DOHH2 (cell line): ENCODE data around the gene EXOSC9.

Experiments used
- H3F3A ChIP-seq: fragments of 200-600 bp; sonication (generic), shearing (Covaris generic); 2 replicates; pipeline ENCODE4 v1.6.0; 2016; ENCODE audit warnings: antibody characterized with exemption, mild to moderate bottlenecking; ENCODE audit not compliant: control insufficient read depth, insufficient read depth
- H3K27ac ChIP-seq: fragments of 200-600 bp; sonication (generic); 2 replicates; pipeline ENCODE4 v1.5.1; 2014; ENCODE audit warnings: low read depth, mild to moderate bottlenecking, low read length, moderate library complexity
- H3K27me3 ChIP-seq: fragments of 200-600 bp; sonication (generic); 2 replicates; pipeline ENCODE4 v1.6.1; 2014; ENCODE audit warnings: mild to moderate bottlenecking, low read length, mixed read lengths; ENCODE audit not compliant: control insufficient read depth
- H3K36me3 ChIP-seq: fragments of 200-600 bp; sonication (generic); 2 replicates; pipeline ENCODE4 v1.6.1; 2014; ENCODE audit warnings: mild to moderate bottlenecking, low read length, moderate library complexity, mixed read lengths; ENCODE audit not compliant: control insufficient read depth
- H3K4me1 ChIP-seq: fragments of 200-600 bp; sonication (generic); 2 replicates; pipeline ENCODE4 v1.6.1; 2014; ENCODE audit warnings: mild to moderate bottlenecking, low read length, mixed read lengths; ENCODE audit not compliant: control insufficient read depth
- H3K4me2 ChIP-seq: fragments of 200-600 bp; sonication (generic); 2 replicates; pipeline ENCODE4 v1.6.0; 2014; ENCODE audit warnings: mild to moderate bottlenecking, low read length, moderate library complexity
- H3K4me3 ChIP-seq: fragments of 200-600 bp; sonication (generic); 2 replicates; pipeline ENCODE4 v1.5.1; 2014; ENCODE audit warnings: mild to moderate bottlenecking, low read length, mixed read lengths
- H3K79me2 ChIP-seq: fragments of 200-600 bp; sonication (generic); 2 replicates; pipeline ENCODE4 v1.6.1; 2014; ENCODE audit warnings: mild to moderate bottlenecking, low read length, mixed read lengths; ENCODE audit not compliant: control insufficient read depth
- H3K9me2 ChIP-seq: fragments of 200-600 bp; sonication (generic); replicated peaks from 2 replicates; pipeline ENCODE4 v1.6.1; 2014; ENCODE audit warnings: mild to moderate bottlenecking, low read length, mixed read lengths; ENCODE audit not compliant: control insufficient read depth
- H3K9me3 ChIP-seq: fragments of 200-600 bp; sonication (generic); 2 replicates; pipeline ENCODE4 v1.6.1; 2014; ENCODE audit warnings: antibody characterized with exemption, low read length, mixed read lengths; ENCODE audit not compliant: control insufficient read depth, insufficient read depth
- H4K20me1 ChIP-seq: fragments of 200-600 bp; sonication (generic); 2 replicates; pipeline ENCODE4 v1.6.0; 2014; ENCODE audit warnings: low read depth, mild to moderate bottlenecking, antibody characterized with exemption, low read length, moderate library complexity; ENCODE audit not compliant: control insufficient read depth, insufficient read depth
- CTCF ChIP-seq: fragments of 200-600 bp; sonication (generic); IDR thresholded peaks from one replicate; pipeline ENCODE4 v1.5.1; 2014; ENCODE audit warnings: antibody characterized with exemption, mild to moderate bottlenecking, low read depth, low read length; ENCODE audit not compliant: poor library complexity, severe bottlenecking
- EZH2phosphoT487 ChIP-seq: fragments of 200-600 bp; sonication (generic); IDR thresholded peaks from 2 replicates; pipeline ENCODE4 v1.6.1; 2017; ENCODE audit warnings: borderline replicate concordance, mild to moderate bottlenecking, antibody characterized with exemption, low read length, moderate library complexity, mixed read lengths

The EXOSC9 gene

GRCh38 chr4:121817006-121817405 lies 15.9 kb downstream of the EXOSC9 start:
- Histone ChIP-seq H4K20me1 (0 out of 2 replicates have a peak, but pooled peaks cover 5% of the 10 kb centered on the region), H3K27me3 (no peaks in the 10 kb centered on the region), H3K4me1 (peaks cover 34% of the 10 kb centered on the region), H3K4me3 (no peak overlapping the region), H3F3A (peaks cover 70% of the 10 kb centered on the region), H3K27ac (no peak overlapping the region), H3K9me2 (no peaks in the 10 kb centered on the region), H3K4me2 (no peak overlapping the region), H3K36me3 (peaks cover 96% of the 10 kb centered on the region), H3K9me3 (no peaks in the 10 kb centered on the region), H3K79me2 (peaks cover 65% of the 10 kb centered on the region)
- TF ChIP-seq EZH2phosphoT487 (no peak), CTCF (no peak)

GRCh38 chr4:121817701-121818100 lies 16.6 kb downstream of the EXOSC9 start:
- H3K27me3 ChIP-seq = no peaks in the 10 kb centered on the region
- peaks cover 10% of the 10 kb centered on the region; the same call in 1 of the 2 replicates for H4K20me1 ChIP-seq
- peaks cover 38% of the 10 kb centered on the region for H3K4me1 ChIP-seq
- no peaks in the 10 kb centered on the region for H3K9me3 ChIP-seq
- H3K79me2 ChIP-seq = peaks cover 72% of the 10 kb centered on the region
- H3K9me2 ChIP-seq = no peaks in the 10 kb centered on the region
- peaks cover 97% of the 10 kb centered on the region for H3K36me3 ChIP-seq
- H3F3A ChIP-seq = peaks cover 67% of the 10 kb centered on the region
- TF ChIP-seq CTCF = no peak
- no peak for TF ChIP-seq EZH2phosphoT487
- peak overlapping the region; percentile 9; the same call in 1 of the 2 replicates for H3K4me2 ChIP-seq
- H3K27ac ChIP-seq = no peak overlapping the region
- H3K4me3 ChIP-seq = no peak overlapping the region

- Histone ChIP-seq H3K27me3 (no peaks in the 10 kb centered on the region), H3K9me3 (no peaks in the 10 kb centered on the region), H3F3A (peaks cover 61% of the 10 kb centered on the region), H3K4me2 (peak overlapping the region; percentile 9; the same call in 1 of the 2 replicates), H3K27ac (no peak overlapping the region), H3K36me3 (peaks cover 97% of the 10 kb centered on the region), H3K9me2 (no peaks in the 10 kb centered on the region), H3K4me3 (no peak overlapping the region), H3K4me1 (peaks cover 38% of the 10 kb centered on the region), H4K20me1 (peaks cover 10% of the 10 kb centered on the region; the same call in 1 of the 2 replicates), H3K79me2 (peaks cover 77% of the 10 kb centered on the region)
- TF ChIP-seq EZH2phosphoT487 = no peak
- no peak for TF ChIP-seq CTCF
These were observed 17.1 kb downstream of the EXOSC9 start for GRCh38 chr4:121818215-121818614.
